AG04450 (cell line): ENCODE measurements around the gene CDH6. TPM values are rescaled to one million over a fixed set of nuclear protein-coding genes. Genes with fewer than 3 reads are reported as not detected.
A peak's percentile ranks its signal among the peaks of the same experiment; 100 is the strongest.

Experiments used
- CTCF ChIA-PET: fragments of 300-600, 350-600 bp; formaldehyde crosslinking; extraction: SDS; loops from one replicate; lab custom pipeline; 2022; ENCODE audit warnings: antibody characterized with exemption, inconsistent platforms; lab: Charles Lee
- POLR2A ChIA-PET: fragments of 350-600 bp; formaldehyde crosslinking; extraction: SDS; loops from one replicate; lab custom pipeline; 2021; ENCODE audit warnings: antibody characterized with exemption, inconsistent platforms; lab: Yijun Ruan, JAX
- DNase-seq: peaks from one replicate; pipeline ENCODE4 v3.0.0-alpha.2; 2011; ENCODE audit warnings: low read depth, low spot score
- H3K27ac ChIP-seq: one replicate; pipeline ENCODE4 v1.5.1; 2012; ENCODE audit warnings: low read depth, low read length, control low read depth
- H3K27me3 ChIP-seq: one replicate; pipeline ENCODE4 v1.6.0; 2012; ENCODE audit warnings: low read length; ENCODE audit not compliant: control insufficient read depth, insufficient read depth
- H3K4me3 ChIP-seq: 2 replicates; pipeline ENCODE4 v1.5.1; 2011; ENCODE audit warnings: mild to moderate bottlenecking, low read depth, low read length, control low read depth
- H3K9me3 ChIP-seq: 2 replicates; pipeline ENCODE4 v1.5.1; 2012; ENCODE audit warnings: low read length; ENCODE audit not compliant: control insufficient read depth, insufficient read depth
- CTCF ChIP-seq: IDR thresholded peaks from 2 replicates; pipeline ENCODE4 v1.5.1; 2011; ENCODE audit warnings: low read depth, low read length, control low read depth, inconsistent platforms
- polyA plus RNA-seq: library from polyadenylated mRNA; depleted of rRNA; stranded (reverse); fragments of >200 nt; gene quantifications from 2 replicates; pipeline ENCODE4 v1.2.3, GENCODE V29; 2011

The CDH6 gene
- polyA plus RNA-seq, 1 experiment: 45.7 TPM

GRCh38 chr5:31232273-31232888 is 38.9 kb downstream of the CDH6 start:
- no peak overlapping the region for H3K27ac ChIP-seq
- ChIA-PET CTCF (interaction anchor here (0.5 to 3.2 kb wide), 123 partner anchors 9 to 1192 kb away, joined by 3 to 50 read pairs (median 4); partner anchors contain the start of gene CDH6), POLR2A (interaction anchor here (0.6 kb wide), 1 partner anchor 31 kb away, joined by 5 read pairs; no protein-coding TSS in a partner anchor)
- H3K9me3 ChIP-seq: no peaks in the 10 kb centered on the region
- no peaks in the 10 kb centered on the region for H3K27me3 ChIP-seq
- peak; percentile 86 for TF ChIP-seq CTCF
- peak; percentile 33 for DNase-seq
- no peak overlapping the region for H3K4me3 ChIP-seq

DNA sequence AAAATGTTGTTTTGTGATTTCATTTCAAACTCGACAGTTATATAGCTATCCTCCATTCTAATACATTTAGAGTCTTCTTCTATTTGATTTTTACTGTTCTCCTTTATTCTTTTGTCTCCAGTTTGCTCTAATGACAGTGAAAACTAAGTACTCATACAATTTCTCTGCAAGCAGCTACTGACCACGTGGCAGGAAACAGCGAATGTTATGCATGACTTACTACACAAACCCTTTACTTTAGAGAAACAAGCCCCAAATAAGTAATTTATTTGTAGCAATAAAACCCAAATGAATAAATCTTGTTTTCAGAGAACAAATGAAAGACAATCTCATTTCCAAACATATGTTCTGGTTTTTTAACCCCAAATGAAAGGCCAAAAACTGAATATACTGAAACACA is 41.9 kb downstream of the CDH6 start:
- TF ChIP-seq CTCF: no peak
- no peaks in the 10 kb centered on the region for H3K9me3 ChIP-seq
- ChIA-PET CTCF (interaction anchor here (1.3 to 1.6 kb wide), 2 partner anchors 253 to 834 kb away, joined by 6 to 20 read pairs; no protein-coding TSS in a partner anchor), POLR2A (no interaction called here)
- H3K4me3 ChIP-seq: no peak overlapping the region
- DNase-seq: no peak
- no peaks in the 10 kb centered on the region for H3K27me3 ChIP-seq
- no peak overlapping the region for H3K27ac ChIP-seq

GRCh38 chr5:31236339-31236738 is 42.9 kb downstream of the CDH6 start:
- POLR2A ChIA-PET: no interaction called here
- DNase-seq: no peak
- CTCF ChIA-PET: no interaction called here
- TF ChIP-seq CTCF: no peak
- no peak overlapping the region for H3K27ac ChIP-seq
- H3K27me3 ChIP-seq: no peaks in the 10 kb centered on the region
- H3K4me3 ChIP-seq: no peak overlapping the region
- no peaks in the 10 kb centered on the region for H3K9me3 ChIP-seq

DNA sequence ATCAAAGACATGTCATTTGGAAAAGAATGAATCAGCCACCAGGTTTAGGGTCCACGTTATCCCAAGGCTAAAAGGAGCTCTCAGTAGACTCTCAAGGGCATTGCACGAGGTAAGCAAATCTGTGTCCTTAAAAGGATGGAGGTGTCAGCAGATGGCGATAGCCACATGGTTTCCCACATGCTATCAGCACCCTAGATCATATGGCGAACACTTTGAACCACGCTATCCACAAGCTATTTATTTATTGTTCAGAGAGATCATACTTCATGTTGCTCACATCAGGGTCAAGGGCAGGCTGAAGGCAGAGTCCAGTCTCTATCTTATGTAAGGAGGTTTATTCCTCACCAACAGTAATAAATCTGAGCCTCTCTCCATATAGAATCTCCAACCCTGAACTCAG is 43.7 kb downstream of the CDH6 start:
- TF ChIP-seq CTCF: no peak
- POLR2A ChIA-PET: no interaction called here
- H3K4me3 ChIP-seq: no peak overlapping the region
- no peaks in the 10 kb centered on the region for H3K9me3 ChIP-seq
- H3K27ac ChIP-seq: no peak overlapping the region
- CTCF ChIA-PET: interaction anchor here (0.5 to 1.2 kb wide), 2 partner anchors 33 to 251 kb away, joined by 4 read pairs; no protein-coding TSS in a partner anchor
- no peaks in the 10 kb centered on the region for H3K27me3 ChIP-seq
- DNase-seq: no peak

GRCh38 chr5:31238497-31238896 is 45.0 kb downstream of the CDH6 start:
- TF ChIP-seq CTCF: no peak
- POLR2A ChIA-PET: no interaction called here
- no peaks in the 10 kb centered on the region for H3K27me3 ChIP-seq

More at GRCh38 chr5:31238497-31238896, 45.0 kb downstream of the CDH6 start:
- CTCF ChIA-PET: interaction anchor here (1.1 kb wide), 1 partner anchor 32 kb away, joined by 3 read pairs; no protein-coding TSS in a partner anchor
- Histone ChIP-seq H3K9me3 (no peaks in the 10 kb centered on the region), H3K27ac (no peak overlapping the region), H3K4me3 (no peak overlapping the region)
- DNase-seq: no peak
